ENCODE measurements around the gene ATP6V1F.

The ATP6V1F gene

DNA sequence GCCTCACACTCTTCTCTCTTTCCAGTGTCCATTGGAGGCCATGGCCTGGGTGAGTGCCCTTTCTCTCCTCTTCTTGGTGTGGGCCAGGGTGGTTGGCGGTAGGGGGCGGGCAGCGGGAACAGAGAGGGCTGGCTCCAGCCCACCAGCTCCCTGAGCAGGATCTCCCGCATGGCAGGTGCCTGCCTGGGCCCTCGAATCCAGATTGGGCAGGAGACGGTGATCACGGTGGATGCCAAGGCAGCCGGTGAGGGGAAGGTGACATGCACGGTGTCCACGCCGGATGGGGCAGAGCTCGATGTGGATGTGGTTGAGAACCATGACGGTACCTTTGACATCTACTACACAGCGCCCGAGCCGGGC lies 13.5 kb upstream of the ATP6V1F start:
- DNase-seq: no peak

DNA sequence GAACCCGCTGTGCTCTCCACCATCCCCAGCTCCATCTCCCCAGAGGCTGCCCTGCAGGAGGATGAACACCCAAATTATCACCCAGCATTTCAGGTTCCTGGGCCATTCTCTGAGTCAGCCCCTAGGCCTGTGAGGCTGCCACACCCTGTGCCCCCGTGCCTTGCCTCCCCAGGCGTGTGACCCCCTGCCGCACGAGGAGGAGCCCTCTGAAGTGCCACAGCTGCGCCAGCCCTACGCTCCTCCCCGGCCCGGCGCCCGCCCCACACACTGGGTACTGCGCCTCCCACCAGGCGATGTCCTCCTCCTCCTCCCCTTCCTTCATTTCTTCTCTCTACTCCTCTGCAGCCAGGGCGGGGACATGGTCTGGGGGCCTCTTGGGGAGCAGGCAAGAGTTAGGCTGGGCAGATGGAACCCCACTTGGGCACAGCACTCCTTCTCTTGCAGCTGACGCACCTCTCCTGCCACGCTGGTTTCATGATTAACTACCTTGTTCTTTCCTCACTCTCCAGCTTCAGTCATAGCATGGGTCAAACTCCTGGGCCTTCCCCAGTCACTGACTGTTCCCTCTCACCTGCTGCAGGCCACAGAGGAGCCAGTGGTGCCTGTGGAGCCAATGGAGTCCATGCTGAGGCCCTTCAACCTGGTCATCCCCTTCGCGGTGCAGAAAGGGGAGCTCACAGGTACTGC lies 12.7 kb upstream of the ATP6V1F start:
- DNase-seq: no peak

DNA sequence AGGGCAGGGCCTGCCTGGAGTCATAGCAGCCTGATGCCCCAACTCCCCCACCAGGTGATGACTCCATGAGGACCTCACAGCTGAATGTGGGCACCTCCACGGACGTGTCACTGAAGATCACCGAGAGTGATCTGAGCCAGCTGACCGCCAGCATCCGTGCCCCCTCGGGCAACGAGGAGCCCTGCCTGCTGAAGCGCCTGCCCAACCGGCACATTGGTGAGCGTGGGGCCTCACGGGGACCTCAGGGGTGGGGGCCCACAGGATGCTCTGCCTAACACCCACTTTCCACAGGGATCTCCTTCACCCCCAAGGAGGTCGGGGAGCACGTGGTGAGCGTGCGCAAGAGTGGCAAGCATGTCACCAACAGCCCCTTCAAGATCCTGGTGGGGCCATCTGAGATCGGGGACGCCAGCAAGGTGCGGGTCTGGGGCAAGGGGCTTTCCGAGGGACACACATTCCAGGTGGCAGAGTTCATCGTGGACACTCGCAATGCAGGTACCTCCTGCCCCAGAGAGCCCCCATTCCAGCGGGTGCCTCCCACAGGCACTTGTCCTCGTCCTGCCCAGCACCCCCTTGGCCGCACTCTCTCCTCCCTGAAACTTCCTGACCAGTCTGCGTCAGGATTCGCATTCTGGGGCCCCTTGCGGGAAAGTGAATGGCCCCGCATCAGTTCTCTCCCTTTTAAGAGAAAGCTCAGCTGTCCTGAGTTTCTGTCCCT lies 10.0 kb upstream of the ATP6V1F start:
- DNase-seq: no peak

DNA sequence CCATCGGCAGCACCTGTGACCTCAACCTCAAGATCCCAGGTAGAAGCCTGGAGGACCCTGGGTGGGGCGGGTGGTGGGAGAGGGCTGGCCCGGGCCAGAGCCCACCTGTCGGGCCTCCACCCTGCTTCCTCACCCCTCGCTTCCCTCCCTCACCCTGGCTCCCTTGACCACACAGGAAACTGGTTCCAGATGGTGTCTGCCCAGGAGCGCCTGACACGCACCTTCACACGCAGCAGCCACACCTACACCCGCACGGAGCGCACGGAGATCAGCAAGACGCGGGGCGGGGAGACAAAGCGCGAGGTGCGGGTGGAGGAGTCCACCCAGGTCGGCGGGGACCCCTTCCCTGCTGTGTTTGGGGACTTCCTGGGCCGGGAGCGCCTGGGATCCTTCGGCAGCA lies 8.9 kb upstream of the ATP6V1F start:
- DNase-seq: no peak

DNA sequence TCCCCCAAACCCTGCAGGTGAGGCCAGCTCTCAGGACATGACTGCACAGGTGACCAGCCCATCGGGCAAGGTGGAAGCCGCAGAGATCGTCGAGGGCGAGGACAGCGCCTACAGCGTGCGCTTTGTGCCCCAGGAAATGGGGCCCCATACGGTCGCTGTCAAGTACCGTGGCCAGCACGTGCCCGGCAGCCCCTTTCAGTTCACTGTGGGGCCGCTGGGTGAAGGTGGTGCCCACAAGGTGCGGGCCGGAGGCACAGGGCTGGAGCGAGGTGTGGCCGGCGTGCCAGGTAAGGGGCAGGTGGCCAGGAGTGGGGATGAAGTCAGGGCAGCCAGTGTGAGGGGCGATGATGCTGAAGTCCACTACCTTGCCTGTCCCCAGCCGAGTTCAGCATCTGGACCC lies 8.3 kb upstream of the ATP6V1F start:
- DNase-seq: no peak

DNA sequence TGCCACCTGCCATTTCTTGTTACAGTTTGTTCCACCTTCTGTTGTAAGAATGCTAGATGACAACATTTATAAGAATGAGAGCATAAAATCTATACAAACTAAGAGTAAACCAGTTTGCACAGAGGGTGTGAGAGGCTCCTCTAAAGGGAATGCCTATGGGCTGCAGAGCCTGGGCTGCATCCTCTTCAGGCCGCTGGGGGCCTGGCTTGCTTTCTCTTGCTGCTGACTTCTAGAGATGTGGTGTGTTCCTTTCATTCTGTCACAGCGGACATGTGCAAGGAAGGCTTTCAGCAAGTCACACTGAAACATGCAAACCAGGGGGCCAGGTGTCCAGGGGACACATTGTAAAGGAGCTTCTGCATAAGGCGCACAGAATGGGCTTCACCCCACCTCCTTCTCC lies 7.1 kb upstream of the ATP6V1F start:
- DNase-seq: no peak

DNA sequence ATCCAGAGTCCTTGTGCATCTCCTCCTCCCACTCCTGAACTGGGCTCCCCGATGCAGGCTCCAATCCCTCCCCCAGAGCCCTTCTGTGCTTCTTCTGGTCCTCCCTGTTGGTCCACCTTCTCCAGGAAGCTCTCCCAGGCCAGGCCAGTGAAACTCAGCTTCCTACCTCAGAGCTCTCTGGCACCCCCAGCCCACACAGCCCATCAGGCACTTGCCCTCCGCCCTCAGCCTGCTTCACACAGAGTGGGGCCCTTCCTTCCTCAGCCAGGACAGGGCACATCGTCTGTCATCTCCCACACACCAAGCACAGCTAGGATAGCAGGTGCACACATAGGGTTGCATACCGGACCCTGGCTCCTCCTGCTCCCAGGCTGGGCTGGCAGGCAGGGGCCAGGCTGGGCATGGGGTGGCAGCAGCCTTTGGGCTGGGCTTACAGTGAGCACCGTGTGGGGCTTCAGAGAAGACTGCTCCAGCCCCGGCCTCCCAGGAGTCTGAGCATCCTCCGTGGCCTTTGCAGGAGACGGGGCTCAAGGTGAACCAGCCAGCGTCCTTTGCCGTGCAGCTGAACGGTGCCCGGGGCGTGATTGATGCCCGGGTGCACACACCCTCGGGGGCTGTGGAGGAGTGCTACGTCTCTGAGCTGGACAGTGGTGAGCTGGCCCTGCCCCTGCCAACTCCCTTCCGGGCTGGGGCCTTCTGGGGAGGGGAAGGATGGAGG lies 6.5 kb upstream of the ATP6V1F start:
- DNase-seq: no peak

DNA sequence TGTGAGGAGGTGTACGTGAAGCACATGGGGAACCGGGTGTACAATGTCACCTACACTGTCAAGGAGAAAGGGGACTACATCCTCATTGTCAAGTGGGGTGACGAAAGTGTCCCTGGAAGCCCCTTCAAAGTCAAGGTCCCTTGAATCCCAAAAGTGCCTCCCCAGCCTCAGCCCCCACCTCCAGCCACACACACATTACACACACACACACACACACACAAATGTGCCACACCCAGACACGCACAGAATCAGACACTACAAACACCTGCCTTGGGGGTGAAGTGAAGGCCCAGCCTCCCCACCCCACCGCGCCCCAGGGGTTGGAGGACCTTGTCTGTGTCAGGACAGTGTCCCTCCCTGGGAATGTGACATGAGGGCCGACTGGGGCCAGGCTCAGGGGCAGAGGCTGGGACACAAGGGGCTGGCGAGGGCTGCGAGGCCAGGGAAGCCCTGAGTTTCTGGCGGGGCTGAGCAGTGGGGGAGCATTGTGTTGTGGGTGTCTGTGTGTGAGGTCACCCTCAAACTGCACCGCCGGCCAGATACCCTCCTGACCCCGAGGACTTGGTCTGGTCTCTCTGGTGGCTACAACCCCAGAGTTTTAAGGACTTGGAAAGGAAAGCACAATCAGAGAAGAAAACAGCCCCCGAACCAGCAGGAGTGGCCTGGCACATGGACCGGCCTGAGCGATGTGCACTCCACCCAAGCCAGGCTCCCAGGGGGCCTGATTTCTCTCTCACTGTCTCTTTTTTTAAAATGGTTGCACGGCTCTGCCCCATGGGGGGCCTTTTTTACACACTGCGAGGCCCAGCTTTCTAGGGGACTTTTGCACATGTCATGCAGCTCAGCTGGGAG lies 4.0 kb upstream of the ATP6V1F start:
- DNase-seq: no peak

DNA sequence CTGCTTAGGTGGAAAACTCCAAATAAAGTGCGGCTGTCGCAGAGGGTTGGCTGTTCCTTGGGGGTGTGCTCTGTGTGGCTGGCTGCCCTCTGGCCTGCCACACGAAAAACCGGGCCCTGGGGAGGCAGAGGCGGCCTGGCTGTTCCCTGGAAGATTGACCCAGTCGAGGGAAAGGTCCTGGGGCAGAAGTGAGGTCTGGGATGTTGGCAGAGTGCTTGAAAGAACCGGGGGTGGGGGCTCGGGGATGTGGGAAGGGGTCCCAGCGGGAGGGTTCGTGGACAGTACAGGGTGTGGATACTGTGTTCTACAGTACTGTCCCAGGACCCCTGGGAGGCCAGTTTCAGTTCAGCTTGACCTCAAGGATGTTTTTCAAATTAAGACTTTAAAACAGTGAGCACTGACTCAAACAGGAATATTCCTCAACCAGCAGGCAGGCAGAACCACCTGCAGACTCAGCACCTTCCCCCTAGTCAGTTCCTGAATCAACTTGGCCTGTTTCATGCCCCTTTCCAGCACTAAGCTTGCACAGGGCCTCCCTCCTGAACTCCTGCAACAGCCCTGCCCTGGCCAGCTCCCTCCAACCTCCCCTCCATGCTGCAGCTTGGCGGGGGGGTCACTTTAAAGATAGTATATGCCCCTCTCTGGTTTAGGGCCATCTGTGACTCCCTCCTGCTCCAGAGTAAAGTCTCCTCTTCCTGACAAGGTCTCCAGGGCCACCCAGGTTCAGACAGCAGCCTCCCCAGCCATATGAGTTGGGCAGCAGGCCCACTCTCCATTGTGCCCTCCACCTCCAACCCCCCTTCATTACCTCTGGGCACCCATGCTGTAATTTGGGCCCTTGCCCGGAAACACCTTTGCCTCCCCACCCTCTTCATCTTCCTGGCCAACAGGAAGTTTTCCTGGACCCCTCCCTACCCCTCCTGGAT lies 3.2 kb upstream of the ATP6V1F start:
- DNase-seq: no peak

DNA sequence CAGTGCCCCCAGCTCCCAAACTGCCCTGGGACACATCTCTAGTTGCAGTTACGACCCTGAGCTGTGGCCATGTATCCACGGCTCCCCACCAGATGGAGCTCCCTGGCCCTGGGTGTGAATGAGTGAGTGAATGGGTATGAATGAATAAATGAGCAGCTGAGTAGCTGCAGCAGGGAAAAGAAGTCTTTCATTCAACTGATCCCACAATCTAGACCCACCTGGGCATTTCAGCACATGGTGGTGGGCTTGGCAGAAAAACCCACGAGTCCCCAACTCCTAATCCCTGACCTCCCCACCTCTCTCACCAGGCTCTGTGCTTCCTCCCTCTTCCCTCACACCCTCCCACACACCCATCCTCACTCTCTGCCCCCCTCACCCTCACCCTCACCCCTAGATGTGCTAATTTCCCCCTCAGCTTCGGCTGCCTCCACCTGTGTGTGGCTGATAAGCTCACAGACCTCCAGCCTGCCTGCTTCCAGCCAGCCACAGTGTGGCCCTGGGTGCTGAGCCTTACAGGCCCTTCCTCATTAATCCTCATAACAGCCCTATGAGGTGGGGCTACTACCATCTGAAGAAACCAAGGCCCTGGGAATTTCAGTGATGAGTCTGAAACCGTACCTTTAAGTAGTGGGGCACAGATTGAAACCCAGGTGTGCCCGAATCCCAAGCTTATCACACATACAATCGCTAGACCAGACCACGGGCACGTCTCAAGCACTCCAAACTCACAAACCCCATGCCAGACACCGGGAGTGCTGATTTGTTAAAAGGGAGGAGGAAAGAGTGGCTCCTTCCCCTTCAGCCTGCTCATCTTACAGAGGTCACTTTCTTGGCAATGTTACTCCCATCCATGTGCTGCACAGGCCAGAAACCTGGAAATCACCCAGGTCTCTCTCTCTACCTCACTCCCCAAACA lies 2.2 kb upstream of the ATP6V1F start:
- DNase-seq: no peak

DNA sequence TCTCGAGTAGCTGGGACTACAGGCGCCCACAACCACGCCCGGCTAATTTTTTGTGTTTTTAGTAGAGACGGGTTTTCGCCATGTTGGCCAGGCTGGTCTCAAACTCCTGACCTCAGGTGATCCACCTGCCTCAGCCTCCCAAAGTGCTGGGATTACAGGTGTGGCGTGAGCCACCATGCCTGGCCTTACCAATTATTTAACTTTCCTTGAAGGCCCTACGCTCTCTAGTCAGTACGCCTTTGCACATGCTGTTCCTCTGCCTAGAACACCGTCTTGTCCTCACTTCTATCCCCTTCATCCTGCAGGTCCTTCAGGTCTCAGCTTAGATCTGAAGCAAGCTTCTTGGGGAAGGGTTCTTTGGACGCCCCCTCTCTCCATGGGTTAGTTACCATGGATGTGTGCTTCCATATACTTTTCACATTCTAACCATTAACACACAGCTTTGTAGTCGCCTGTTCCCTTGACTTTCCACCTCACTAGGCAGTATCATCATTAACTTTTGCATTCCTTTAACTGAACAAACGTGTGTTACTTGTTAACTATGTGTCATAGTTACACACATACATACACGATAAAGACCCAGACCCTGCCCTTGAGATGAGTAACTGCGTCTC lies 592 bp upstream of the ATP6V1F start:
- no peak for DNase-seq

DNA sequence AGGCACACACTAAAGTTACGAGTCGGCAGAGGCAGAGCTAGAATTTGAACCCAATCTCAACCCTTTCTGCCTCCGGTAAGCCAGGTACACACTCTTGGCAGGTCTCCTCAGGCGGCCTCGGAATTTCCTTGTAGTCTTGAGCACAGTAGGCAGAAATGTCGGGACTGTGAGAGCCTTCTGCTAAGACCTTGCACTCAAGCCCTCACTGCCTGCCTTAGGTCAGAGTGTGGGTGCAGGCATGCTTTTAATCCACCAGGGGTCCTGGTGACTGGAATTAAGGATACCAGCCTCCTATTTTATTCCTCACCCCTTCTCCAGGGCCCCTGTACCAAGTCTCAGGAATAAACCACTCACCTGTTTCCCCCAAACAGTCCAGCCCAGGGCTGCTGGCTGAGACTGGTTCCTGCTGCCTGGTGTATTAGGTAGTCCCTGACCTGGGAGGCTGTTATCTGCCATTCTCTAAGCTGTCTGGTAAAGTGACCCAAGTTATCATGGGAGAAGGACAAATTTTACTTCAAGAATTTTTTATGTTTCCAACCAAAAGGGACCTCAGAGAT lies 855 bp downstream of the ATP6V1F start:
- DNase-seq: peak; percentile 65 to 72 (median 68)

DNA sequence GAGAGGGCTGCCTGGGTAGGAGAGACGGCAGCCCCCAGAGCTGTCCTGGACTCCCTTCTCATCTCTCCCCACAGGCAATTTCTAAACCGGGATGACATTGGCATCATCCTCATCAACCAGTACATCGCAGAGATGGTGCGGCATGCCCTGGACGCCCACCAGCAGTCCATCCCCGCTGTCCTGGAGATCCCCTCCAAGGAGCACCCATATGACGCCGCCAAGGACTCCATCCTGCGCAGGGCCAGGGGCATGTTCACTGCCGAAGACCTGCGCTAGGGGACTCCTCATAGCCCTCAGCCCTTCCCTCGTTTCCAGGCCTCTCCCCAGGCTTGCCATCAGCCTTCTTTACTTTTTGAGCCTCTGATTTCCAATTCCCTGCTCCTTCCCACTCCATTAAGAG lies 2.6 kb downstream of the ATP6V1F start:
- DNase-seq: no peak

DNA sequence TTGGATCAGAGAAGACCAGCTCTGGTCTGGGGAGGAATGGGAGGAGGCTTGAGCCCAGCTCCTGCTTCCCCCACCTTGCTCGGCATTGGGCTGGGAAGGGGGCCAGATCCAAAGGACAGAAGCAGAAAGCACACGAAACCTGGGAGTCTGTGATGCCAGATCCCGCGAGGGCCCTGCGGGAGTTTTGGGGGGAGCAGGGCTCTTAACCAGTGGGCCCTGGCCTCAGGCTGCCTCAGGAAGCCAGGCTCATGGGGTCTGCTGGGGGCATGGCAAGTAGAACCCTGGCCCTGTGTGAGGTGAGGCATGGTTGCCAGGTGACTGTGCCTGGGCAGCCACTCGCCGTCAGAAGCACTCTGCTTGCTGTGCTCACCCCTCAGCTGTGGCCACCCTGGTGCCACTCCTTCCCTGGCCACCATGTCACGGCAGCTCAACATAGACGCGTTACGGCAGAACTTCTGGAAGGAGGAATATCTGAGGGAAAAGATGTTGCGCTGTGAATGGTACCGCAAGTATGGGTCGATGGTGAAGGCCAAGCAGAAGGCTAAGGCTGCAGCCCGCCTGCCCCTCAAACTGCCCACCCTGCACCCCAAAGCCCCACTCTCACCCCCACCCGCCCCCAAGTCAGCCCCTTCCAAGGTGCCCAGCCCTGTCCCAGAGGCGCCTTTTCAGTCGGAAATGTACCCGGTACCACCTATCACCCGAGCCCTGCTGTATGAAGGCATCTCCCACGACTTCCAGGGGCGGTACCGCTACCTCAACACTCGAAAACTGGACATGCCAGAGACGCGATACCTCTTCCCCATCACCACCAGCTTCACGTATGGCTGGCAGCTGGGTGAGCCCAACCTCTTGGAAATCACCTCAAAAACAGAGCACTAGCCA lies 3.6 kb downstream of the ATP6V1F start:
- DNase-seq: no peak

DNA sequence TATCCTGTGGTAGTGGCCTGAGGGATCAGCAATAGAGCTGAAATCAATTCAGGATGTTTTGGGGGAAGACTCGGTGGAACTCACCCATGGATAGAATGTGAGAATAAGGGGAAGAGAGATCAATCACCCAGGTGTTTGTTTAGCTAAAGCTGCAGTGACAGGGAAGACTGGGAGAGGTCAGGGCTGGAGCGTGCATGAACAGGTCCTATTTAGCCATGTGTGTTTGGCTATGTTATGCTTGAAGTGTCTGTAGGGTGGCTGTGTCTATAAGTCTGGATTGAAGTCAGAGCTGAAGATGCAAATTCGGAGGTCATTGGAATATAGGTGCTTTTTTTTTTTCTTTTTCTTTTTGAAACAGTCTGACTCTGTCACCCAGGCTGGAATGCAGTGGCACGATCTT lies 4.6 kb downstream of the ATP6V1F start:
- no peak for DNase-seq

DNA sequence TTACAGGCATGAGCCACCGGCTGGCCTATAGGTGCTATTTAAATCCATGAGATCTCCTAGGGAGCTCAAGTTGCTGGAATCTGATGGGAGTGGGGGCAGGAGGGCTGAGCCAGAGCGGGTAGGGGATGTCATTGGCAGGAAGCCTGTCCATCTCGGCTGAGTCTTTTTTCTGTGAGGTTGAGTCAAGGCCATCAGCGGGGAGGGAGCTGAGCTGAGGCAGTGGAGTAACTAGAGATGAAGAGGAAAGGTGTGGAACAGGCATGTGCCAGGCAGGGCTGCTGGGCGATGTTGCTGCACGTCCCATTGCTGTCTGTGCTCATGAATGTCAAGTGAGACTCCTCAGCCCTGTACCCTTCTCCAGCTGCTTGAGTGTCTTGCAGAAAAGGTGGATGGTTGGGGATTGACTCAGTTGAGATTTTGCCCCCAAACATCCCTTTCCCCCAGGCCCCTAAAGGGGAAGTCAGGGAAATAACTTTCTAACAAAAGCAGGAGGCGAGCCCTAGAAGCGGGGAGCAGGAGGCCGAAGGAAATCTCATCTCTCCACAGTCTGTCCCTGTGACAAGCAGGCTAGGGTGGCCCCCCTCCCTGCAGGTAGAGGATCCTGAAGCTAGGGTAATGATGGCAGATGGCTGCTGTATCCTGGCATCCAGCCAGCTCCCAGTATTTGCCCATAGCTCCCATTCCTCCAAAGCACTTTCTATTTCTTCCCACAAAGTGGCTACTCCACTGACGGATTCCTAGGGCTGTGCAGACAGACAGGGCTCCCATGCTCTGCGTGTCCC lies 5.4 kb downstream of the ATP6V1F start:
- DNase-seq: no peak

DNA sequence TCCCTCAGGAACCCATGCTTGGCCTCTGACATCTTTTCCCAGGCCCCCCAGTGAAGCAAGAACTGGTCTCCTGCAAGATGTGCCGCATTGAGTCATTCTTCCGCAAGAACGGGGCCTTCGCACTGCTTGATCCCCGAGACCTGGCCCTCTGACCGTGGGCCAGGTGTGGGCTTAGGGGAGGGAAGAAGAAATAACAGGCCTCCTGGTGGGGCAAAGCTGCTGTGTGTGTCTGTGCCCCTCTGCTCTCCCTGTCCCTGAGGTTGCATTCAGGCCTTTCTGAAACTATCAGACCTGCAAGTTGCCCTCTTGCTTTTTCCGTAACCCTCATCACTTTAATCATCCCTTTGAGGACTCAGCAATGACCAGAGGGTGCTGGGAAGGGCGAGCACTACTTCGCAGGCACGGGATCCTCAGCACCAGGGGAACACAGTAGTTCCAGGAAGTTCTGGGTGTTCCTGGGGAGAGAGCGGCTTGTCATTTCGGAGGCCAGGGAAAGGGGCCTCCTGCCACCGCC lies 6.0 kb downstream of the ATP6V1F start:
- peak in 2 of 3 donors; percentile 18 to 24 for DNase-seq

Measured in suppressor macrophage treated with lipopolysaccharide for 1 hour (primary cell).